Subcutaneous abdominal adipose tissue (tissue), 5 donors: ENCODE data around the gene ITLN1.

ENCODE experiments used
- H3K27ac ChIP-seq: one replicate; pipeline ENCODE4 v1.7.0; 2013; ENCODE audit warnings: low read depth, mild to moderate bottlenecking, inconsistent platforms, low read length, moderate library complexity
- H3K27me3 ChIP-seq, 5 donors: one replicate each; pipeline ENCODE4 v1.7.0; 2013; ENCODE audit warnings: low read length in 5 of 5, inconsistent platforms in 1 of 5; ENCODE audit not compliant: control insufficient read depth in 5 of 5, insufficient read depth in 4 of 5
- H3K36me3 ChIP-seq, 5 donors: one replicate each; pipeline ENCODE4 v1.7.0; 2013; ENCODE audit warnings: low read length in 5 of 5; ENCODE audit not compliant: control insufficient read depth in 5 of 5, insufficient read depth in 5 of 5
- H3K4me1 ChIP-seq, 5 donors: one replicate each; pipeline ENCODE4 v1.7.0; 2013; ENCODE audit warnings: low read length in 5 of 5, mild to moderate bottlenecking in 3 of 5, moderate library complexity in 1 of 5; ENCODE audit not compliant: control insufficient read depth in 5 of 5, insufficient read depth in 5 of 5
- H3K4me3 ChIP-seq, 5 donors: one replicate each; pipeline ENCODE4 v1.7.0; 2013; ENCODE audit warnings: low read length in 5 of 5, low read depth in 1 of 5
- H3K9ac ChIP-seq, 5 donors: one replicate each; pipeline ENCODE4 v1.7.0; 2013; ENCODE audit warnings: low read length in 5 of 5, mild to moderate bottlenecking in 4 of 5, moderate library complexity in 3 of 5
- H3K9me3 ChIP-seq, 5 donors: one replicate each; pipeline ENCODE4 v1.7.0; 2013; ENCODE audit warnings: low read length in 5 of 5; ENCODE audit not compliant: control insufficient read depth in 5 of 5
- donor health status: healthy.
- donor health status: healthy.
- donor health status: healthy.
- donor health status: healthy.
- donor health status: healthy.

The ITLN1 gene

GRCh38 chr1:160841079-160841478 lies 43.9 kb downstream of the ITLN1 start:
- Histone ChIP-seq H3K27me3 (peaks cover 0 to 3% (median 0%) of the 10 kb centered on the region in 5 donors), H3K27ac (no peak overlapping the region), H3K9me3 (no peaks in the 10 kb centered on the region), H3K36me3 (no peaks in the 10 kb centered on the region), H3K4me1 (peaks cover 0 to 16% (median 14%) of the 10 kb centered on the region in 5 donors), H3K4me3 (no peak overlapping the region), H3K9ac (no peak overlapping the region)

- Histone ChIP-seq H3K9me3 (no peaks in the 10 kb centered on the region), H3K36me3 (no peaks in the 10 kb centered on the region), H3K4me1 (peaks cover 0 to 16% (median 14%) of the 10 kb centered on the region in 5 donors), H3K27ac (no peak overlapping the region), H3K4me3 (no peak overlapping the region), H3K9ac (no peak overlapping the region), H3K27me3 (peaks cover 0 to 3% (median 0%) of the 10 kb centered on the region in 5 donors)
Observed at GRCh38 chr1:160839746-160840145, 45.2 kb downstream of the ITLN1 start.

DNA sequence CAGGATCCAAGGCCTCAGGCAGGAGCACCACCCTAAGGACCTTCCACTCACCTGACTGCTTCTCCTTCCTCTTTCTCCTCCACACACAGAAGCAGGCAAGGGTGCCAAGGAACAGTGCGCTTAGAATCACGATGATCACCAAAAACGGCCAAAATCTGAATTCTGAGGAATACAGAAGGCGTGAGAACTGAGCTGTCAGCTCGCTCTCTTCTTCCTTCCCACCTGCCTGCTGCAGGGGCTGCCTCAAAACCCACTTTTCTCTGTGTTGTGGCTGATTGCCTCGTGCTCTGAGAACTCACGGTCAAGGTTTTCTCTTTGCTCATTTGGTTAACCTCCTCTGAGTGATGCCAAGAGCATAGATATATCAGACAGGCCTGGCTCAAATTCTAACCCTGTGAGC lies 46.1 kb downstream of the ITLN1 start:
- no peaks in the 10 kb centered on the region for H3K9me3 ChIP-seq
- peaks cover 0 to 3% (median 0%) of the 10 kb centered on the region in 5 donors for H3K27me3 ChIP-seq
- H3K4me1 ChIP-seq: peaks cover 0 to 16% (median 14%) of the 10 kb centered on the region in 5 donors
- H3K9ac ChIP-seq: no peak overlapping the region
- H3K4me3 ChIP-seq: no peak overlapping the region
- H3K27ac ChIP-seq: no peak overlapping the region
- H3K36me3 ChIP-seq: no peaks in the 10 kb centered on the region

DNA sequence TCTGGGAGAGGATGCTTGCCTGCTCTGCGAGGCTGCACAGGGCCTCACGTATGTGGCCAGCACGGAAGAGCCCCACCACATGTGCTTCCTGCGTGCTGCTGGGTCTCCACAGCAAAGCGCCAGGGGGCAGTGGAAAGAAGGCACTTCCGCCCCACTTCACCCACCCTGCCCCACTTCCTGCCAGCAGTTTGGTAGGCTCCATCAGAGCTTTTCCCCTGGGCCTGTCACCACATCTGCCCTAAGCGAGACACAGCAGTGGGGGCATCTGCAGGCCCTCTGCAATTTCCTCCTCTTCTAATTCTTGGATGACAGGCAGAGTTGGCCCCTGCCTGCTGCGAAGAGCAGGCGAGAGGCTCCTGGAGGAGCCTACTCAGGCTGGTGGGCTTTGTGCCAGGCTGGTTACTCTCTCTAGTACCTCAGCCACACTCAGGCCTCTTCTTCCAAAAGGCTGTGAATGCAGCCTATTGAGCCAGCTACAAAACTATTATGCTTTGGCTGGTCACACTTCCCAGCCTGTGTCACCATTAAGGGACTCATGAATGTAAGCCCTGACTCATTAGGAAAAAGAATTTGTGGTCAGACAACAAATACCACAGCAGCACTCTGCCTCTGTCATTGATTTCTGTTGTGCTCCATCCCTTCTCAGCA lies 47.3 kb downstream of the ITLN1 start:
- peaks cover 0 to 16% (median 14%) of the 10 kb centered on the region in 5 donors for H3K4me1 ChIP-seq
- peaks cover 0 to 2% (median 0%) of the 10 kb centered on the region in 5 donors for H3K27me3 ChIP-seq
- no peaks in the 10 kb centered on the region for H3K9me3 ChIP-seq
- no peak overlapping the region for H3K27ac ChIP-seq
- no peak overlapping the region for H3K4me3 ChIP-seq
- no peak overlapping the region for H3K9ac ChIP-seq
- no peaks in the 10 kb centered on the region for H3K36me3 ChIP-seq

- Histone ChIP-seq H3K4me1 (peaks cover 0 to 16% (median 14%) of the 10 kb centered on the region in 5 donors), H3K27ac (no peak overlapping the region), H3K9ac (no peak overlapping the region)
Observed at GRCh38 chr1:160836981-160837557, 47.9 kb downstream of the ITLN1 start.

GRCh38 chr1:160836561-160836960 lies 48.4 kb downstream of the ITLN1 start:
- Histone ChIP-seq H3K4me1 (peaks cover 0 to 16% (median 14%) of the 10 kb centered on the region in 5 donors), H3K27me3 (peaks cover 0 to 2% (median 0%) of the 10 kb centered on the region in 5 donors), H3K36me3 (no peaks in the 10 kb centered on the region), H3K9me3 (no peaks in the 10 kb centered on the region), H3K9ac (no peak overlapping the region), H3K4me3 (no peak overlapping the region), H3K27ac (no peak overlapping the region)

More at GRCh38 chr1:160836981-160837557, 47.9 kb downstream of the ITLN1 start:
- Histone ChIP-seq H3K27me3 (peaks cover 0 to 2% (median 0%) of the 10 kb centered on the region in 5 donors), H3K36me3 (no peaks in the 10 kb centered on the region), H3K4me3 (no peak overlapping the region), H3K9me3 (no peaks in the 10 kb centered on the region)

DNA sequence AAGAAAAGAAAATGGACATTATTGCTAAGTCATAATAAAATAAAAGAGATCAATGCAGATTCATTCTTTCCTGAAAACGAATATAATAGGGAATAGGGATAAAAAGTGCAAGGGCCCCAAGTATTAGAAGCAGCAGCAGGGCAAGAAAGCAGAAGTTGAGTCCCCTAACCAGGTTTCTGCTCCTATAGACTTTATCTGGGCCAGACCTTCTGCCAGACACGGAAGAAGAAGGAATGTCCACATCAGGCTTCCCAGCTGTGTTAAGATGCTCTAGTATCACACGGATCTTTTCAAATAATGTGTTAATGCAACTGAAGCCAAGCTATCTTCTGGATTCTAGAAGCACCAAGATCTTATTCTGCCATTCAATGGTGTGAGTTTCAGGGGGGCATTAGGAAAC lies 49.2 kb downstream of the ITLN1 start:
- H3K9me3 ChIP-seq: no peaks in the 10 kb centered on the region
- no peaks in the 10 kb centered on the region for H3K36me3 ChIP-seq
- H3K27ac ChIP-seq: no peak overlapping the region
- no peak overlapping the region for H3K4me3 ChIP-seq
- H3K9ac ChIP-seq: no peak overlapping the region
- H3K4me1 ChIP-seq: peaks cover 0 to 16% (median 14%) of the 10 kb centered on the region in 5 donors
- H3K27me3 ChIP-seq: no peaks in the 10 kb centered on the region

DNA sequence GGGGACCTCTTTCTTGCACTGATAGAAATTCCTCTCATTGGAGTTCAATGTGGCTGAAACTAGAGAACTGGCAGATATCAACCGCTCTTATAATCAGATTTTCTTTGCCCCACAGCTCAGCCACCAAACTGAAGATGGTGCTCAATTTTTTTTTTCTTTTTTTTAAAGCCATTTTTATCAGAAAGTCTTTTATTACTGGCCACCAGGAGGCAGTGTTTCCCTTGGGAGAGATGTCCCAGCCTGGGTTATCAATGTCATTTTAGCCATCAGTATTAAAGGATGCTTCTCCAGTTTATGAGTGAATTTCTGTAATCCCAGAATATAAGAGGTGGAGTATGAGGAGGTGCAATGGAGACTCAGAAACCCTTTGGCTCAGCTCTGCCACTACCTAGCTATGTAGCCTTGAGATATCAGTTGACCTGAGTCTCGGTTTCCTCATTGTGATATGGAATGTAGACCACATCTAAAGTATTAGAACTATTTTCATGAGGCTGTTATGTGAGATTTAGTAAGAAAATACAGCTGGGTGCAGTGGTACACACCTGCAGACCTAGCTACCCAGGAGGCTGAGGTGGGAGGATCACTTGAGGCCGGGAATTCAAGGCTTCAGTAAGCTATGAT lies 49.9 kb downstream of the ITLN1 start:
- H3K9me3 ChIP-seq: no peaks in the 10 kb centered on the region
- H3K27me3 ChIP-seq: peaks cover 0 to 3% (median 0%) of the 10 kb centered on the region in 5 donors
- H3K4me3 ChIP-seq: no peak overlapping the region
- peaks cover 0 to 16% (median 14%) of the 10 kb centered on the region in 5 donors for H3K4me1 ChIP-seq
- no peaks in the 10 kb centered on the region for H3K36me3 ChIP-seq
- no peak overlapping the region for H3K27ac ChIP-seq
- no peak overlapping the region for H3K9ac ChIP-seq

GRCh38 chr1:160830321-160831153 lies 54.4 kb downstream of the ITLN1 start:
- Histone ChIP-seq H3K27ac (no peak overlapping the region), H3K4me3 (no peak overlapping the region), H3K36me3 (no peaks in the 10 kb centered on the region), H3K27me3 (peaks cover 0 to 3% (median 0%) of the 10 kb centered on the region in 5 donors), H3K9me3 (no peaks in the 10 kb centered on the region), H3K4me1 (no peaks in the 10 kb centered on the region), H3K9ac (no peak overlapping the region)
